ENCODE measurements around the gene BRSK2. TPM values are rescaled to one million over a fixed set of nuclear protein-coding genes. Genes with fewer than 3 reads are reported as not detected.

The BRSK2 gene
- total RNA-seq, 1 donor from 2014 or later: 9.3 TPM

GRCh38 chr11:1510928-1511327 lies 121.2 kb downstream of the BRSK2 start:
- Histone ChIP-seq H3K4me3 (no peak overlapping the region), H3K4me1 (peaks cover 33 to 58% of the 10 kb centered on the region in 2 donors), H3K9me3 (no peaks in the 10 kb centered on the region), H3K27ac (no peak overlapping the region), H3K27me3 (no peaks in the 10 kb centered on the region), H3K36me3 (no peaks in the 10 kb centered on the region)
- DNase-seq (ENCODE audit: low spot score in 2 of 2): no peak
- intact Hi-C loops (cut with DNase I): no loop called here
- no peak for TF ChIP-seq CTCF (IDR thresholded peaks at IDR 0.05)

- intact Hi-C loops (cut with DNase I): no loop called here
- H3K27ac ChIP-seq: peak overlapping the region in 1 of 2 donors; percentile 14
- H3K27me3 ChIP-seq: no peaks in the 10 kb centered on the region
- no peaks in the 10 kb centered on the region for H3K36me3 ChIP-seq
- no peak for TF ChIP-seq CTCF (IDR thresholded peaks at IDR 0.05)
- no peak overlapping the region for H3K4me3 ChIP-seq
- H3K4me1 ChIP-seq: peaks cover 27 to 47% of the 10 kb centered on the region in 2 donors
- no peaks in the 10 kb centered on the region for H3K9me3 ChIP-seq
- no peak for DNase-seq (ENCODE audit: low spot score in 2 of 2)
Observed at GRCh38 chr11:1511937-1512496, 122.3 kb downstream of the BRSK2 start.

Other genes with a start within 250 kb of the BRSK2 start
- 0.11 TPM for gene MUC5AC, start 232.0 kb upstream of the BRSK2 start, total RNA-seq
- under 0.01 TPM for gene MUC5B, start 166.9 kb upstream of the BRSK2 start, total RNA-seq
- 63.0 TPM for gene TOLLIP, start 80.3 kb upstream of the BRSK2 start, total RNA-seq
- 95.4 TPM for gene MOB2, start 96.8 kb downstream of the BRSK2 start, total RNA-seq
- 27.0 TPM for gene DUSP8, start 182.3 kb downstream of the BRSK2 start, total RNA-seq
- not detected for gene KRTAP5-1, start 195.3 kb downstream of the BRSK2 start, total RNA-seq
- not detected for gene KRTAP5-2, start 208.4 kb downstream of the BRSK2 start, total RNA-seq
- gene KRTAP5-3, start 218.5 kb downstream of the BRSK2 start, total RNA-seq: not detected
- not detected for gene KRTAP5-4, start 232.2 kb downstream of the BRSK2 start, total RNA-seq
- gene KRTAP5-5, start 239.8 kb downstream of the BRSK2 start, total RNA-seq: not detected

Data from ascending aorta (tissue), 2 donors.